Measurements from ENCODE around the gene PCDHA5.

PCDHA5 gene

DNA sequence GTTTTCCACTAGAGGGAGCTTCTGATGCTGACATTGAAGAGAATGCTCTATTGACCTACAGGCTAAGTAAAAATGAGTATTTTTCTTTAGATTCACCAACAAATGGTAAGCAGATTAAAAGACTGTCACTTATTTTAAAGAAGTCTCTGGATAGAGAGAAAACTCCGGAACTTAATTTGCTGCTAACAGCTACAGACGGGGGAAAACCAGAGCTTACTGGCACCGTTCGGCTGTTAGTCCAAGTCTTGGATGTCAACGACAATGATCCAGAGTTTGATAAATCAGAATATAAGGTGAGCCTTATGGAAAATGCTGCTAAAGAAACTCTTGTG is 48.1 kb downstream of the PCDHA5 start:
- Histone ChIP-seq H3K4me1 (ENCODE audit: control insufficient read depth, low read length) (no peaks in the 10 kb centered on the region), H3K9me2 (replicated peaks; ENCODE audit: control insufficient read depth, low read length) (no peaks in the 10 kb centered on the region), H3K4me3 (ENCODE audit: low read length) (no peak overlapping the region), H3F3A (ENCODE audit: control insufficient read depth, insufficient read depth) (no peaks in the 10 kb centered on the region), H3K4me2 (ENCODE audit: low read length) (no peak overlapping the region), H4K20me1 (ENCODE audit: control insufficient read depth, insufficient read depth, low read depth, low read length) (no peaks in the 10 kb centered on the region), H3K9me3 (ENCODE audit: control insufficient read depth, insufficient read depth, low read length) (no peaks in the 10 kb centered on the region), H3K79me2 (ENCODE audit: control insufficient read depth, low read length) (no peaks in the 10 kb centered on the region), H3K27me3 (ENCODE audit: control insufficient read depth, low read length) (0 out of 2 replicates have a peak, but pooled peaks cover 2% of the 10 kb centered on the region), H3K36me3 (ENCODE audit: control insufficient read depth, low read length) (no peaks in the 10 kb centered on the region), H3K27ac (ENCODE audit: low read depth, low read length) (no peak overlapping the region)
- TF ChIP-seq EZH2phosphoT487 (IDR thresholded peaks at IDR 0.05; ENCODE audit: borderline replicate concordance, low read length), result no peak

DNA sequence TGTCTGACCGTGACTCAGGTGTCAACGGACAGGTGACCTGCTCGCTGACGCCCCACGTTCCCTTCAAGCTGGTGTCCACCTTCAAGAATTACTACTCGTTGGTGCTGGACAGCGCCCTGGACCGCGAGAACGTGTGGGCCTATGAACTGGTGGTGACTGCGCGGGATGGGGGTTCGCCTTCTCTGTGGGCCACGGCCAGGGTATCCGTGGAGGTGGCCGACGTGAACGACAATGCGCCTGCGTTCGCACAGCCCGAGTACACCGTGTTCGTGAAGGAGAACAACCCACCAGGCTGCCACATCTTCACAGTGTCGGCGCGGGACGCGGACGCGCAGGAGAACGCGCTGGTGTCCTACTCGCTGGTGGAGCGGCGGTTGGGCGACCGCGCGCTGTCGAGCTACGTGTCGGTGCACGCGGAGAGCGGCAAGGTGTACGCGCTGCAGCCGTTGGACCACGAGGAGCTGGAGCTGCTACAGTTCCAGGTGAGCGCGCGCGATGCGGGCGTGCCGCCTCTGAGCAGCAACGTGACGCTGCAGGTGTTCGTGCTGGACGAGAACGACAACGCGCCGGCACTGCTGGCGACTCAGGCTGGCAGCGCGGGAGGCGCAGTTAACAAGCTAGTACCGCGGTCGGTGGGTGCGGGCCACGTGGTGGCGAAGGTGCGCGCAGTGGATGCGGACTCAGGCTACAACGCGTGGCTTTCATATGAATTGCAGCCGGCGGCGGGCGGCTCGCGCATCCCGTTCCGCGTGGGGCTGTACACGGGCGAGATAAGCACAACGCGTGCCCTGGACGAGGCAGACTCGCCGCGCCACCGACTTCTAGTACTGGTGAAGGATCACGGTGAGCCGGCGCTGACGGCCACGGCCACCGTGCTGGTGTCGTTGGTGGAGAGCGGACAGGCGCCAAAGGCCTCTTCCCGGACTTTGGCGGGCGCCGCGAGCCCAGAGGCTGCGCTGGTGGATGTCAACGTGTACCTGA is 49.1 kb downstream of the PCDHA5 start:
- Histone ChIP-seq H3K4me1 (ENCODE audit: control insufficient read depth, low read length) (no peaks in the 10 kb centered on the region), H3K4me3 (ENCODE audit: low read length) (no peak overlapping the region), H3K9me2 (replicated peaks; ENCODE audit: control insufficient read depth, low read length) (no peaks in the 10 kb centered on the region), H3K27me3 (ENCODE audit: control insufficient read depth, low read length) (0 out of 2 replicates have a peak, but pooled peaks cover 2% of the 10 kb centered on the region), H3K79me2 (ENCODE audit: control insufficient read depth, low read length) (no peaks in the 10 kb centered on the region), H3K36me3 (ENCODE audit: control insufficient read depth, low read length) (no peaks in the 10 kb centered on the region), H4K20me1 (ENCODE audit: control insufficient read depth, insufficient read depth, low read depth, low read length) (no peaks in the 10 kb centered on the region), H3K9me3 (ENCODE audit: control insufficient read depth, insufficient read depth, low read length) (no peaks in the 10 kb centered on the region), H3F3A (ENCODE audit: control insufficient read depth, insufficient read depth) (no peaks in the 10 kb centered on the region), H3K27ac (ENCODE audit: low read depth, low read length) (no peak overlapping the region), H3K4me2 (ENCODE audit: low read length) (no peak overlapping the region)
- TF ChIP-seq EZH2phosphoT487 (IDR thresholded peaks at IDR 0.05; ENCODE audit: borderline replicate concordance, low read length), result no peak
- TF ChIP-seq, protein P1, sequence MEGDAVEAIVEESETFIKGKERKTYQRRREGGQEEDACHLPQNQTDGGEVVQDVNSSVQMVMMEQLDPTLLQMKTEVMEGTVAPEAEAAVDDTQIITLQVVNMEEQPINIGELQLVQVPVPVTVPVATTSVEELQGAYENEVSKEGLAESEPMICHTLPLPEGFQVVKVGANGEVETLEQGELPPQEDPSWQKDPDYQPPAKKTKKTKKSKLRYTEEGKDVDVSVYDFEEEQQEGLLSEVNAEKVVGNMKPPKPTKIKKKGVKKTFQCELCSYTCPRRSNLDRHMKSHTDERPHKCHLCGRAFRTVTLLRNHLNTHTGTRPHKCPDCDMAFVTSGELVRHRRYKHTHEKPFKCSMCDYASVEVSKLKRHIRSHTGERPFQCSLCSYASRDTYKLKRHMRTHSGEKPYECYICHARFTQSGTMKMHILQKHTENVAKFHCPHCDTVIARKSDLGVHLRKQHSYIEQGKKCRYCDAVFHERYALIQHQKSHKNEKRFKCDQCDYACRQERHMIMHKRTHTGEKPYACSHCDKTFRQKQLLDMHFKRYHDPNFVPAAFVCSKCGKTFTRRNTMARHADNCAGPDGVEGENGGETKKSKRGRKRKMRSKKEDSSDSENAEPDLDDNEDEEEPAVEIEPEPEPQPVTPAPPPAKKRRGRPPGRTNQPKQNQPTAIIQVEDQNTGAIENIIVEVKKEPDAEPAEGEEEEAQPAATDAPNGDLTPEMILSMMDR (IDR thresholded peaks at IDR 0.05; ENCODE audit: low read depth, low read length, poor library complexity, severe bottlenecking), result no peak

Measured in DOHH2 (cell line).